ENCODE results near the gene UBE2S. TPM values are rescaled to one million over a fixed set of nuclear protein-coding genes. Genes with fewer than 3 reads are reported as not detected.
"Not testable (repeated sequence)": the region's sequence is repeated elsewhere in the genome, so short reads cannot be mapped to it uniquely, and the experiment has no call there.

UBE2S gene
- total RNA-seq, 1 donor from 2014 or later, result 22.3 TPM

GRCh38 chr19:55410168-55410567 lies 2.6 kb upstream of the UBE2S start:
- DNase-seq (ENCODE audit: extremely low spot score in 2 of 2), result no peak
- intact Hi-C loops (cut with DNase I), result loop anchor here (10.0 kb wide), 1 partner anchor 265 kb away; the partner anchor contains the start of gene TNNT1
- Histone ChIP-seq H3K4me1 (peaks cover 26% of the 10 kb centered on the region), H3K27me3 (no peaks in the 10 kb centered on the region), H3K27ac (no peak overlapping the region), H3K4me3 (no peak overlapping the region), H3K36me3 (peaks cover 0 to 5% of the 10 kb centered on the region in 2 donors), H3K9me3 (no peaks in the 10 kb centered on the region)
- TF ChIP-seq POLR2AphosphoS5 (IDR thresholded peaks at IDR 0.05; ENCODE audit: insufficient read depth in 1 of 2, low read depth in 1 of 2) (no peak), POLR2A (IDR thresholded peaks at IDR 0.05) (no peak)
- TF ChIP-seq, protein P1, sequence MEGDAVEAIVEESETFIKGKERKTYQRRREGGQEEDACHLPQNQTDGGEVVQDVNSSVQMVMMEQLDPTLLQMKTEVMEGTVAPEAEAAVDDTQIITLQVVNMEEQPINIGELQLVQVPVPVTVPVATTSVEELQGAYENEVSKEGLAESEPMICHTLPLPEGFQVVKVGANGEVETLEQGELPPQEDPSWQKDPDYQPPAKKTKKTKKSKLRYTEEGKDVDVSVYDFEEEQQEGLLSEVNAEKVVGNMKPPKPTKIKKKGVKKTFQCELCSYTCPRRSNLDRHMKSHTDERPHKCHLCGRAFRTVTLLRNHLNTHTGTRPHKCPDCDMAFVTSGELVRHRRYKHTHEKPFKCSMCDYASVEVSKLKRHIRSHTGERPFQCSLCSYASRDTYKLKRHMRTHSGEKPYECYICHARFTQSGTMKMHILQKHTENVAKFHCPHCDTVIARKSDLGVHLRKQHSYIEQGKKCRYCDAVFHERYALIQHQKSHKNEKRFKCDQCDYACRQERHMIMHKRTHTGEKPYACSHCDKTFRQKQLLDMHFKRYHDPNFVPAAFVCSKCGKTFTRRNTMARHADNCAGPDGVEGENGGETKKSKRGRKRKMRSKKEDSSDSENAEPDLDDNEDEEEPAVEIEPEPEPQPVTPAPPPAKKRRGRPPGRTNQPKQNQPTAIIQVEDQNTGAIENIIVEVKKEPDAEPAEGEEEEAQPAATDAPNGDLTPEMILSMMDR (IDR thresholded peaks at IDR 0.05), result no peak

GRCh38 chr19:55409179-55409578 lies 1.6 kb upstream of the UBE2S start:
- H3K4me3 ChIP-seq; H3K27me3 ChIP-seq; H3K9me3 ChIP-seq; DNase-seq (ENCODE audit: extremely low spot score in 2 of 2): not testable (repeated sequence)
- H3K36me3 ChIP-seq, result peaks cover 0 to 11% of the 10 kb centered on the region in 2 donors
- H3K27ac ChIP-seq, result peak overlapping the region; percentile 92
- intact Hi-C loops (cut with DNase I), result loop anchor here (10.0 kb wide), 1 partner anchor 196 kb away; the partner anchor contains the start of genes ZNF524 and ZNF865
- peaks cover 26% of the 10 kb centered on the region for H3K4me1 ChIP-seq

DNA sequence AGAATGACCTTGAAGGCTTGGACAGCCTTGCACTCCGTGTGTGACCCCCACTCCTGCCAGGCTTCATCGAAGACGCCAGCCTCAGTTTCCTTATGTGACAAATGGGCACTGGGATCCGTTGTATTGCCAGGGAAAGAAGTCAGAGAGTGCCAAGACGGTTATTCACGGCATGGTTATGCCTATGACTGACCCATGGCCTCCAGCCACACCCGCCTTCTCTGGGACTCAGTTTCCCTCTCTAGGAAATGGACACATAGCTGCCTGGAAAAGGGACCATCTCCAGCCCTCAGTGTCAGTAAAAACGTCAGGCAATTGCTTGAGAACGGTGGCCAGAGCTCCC lies 915 bp upstream of the UBE2S start:
- Histone ChIP-seq H3K27me3 (no peaks in the 10 kb centered on the region), H3K27ac (peak overlapping the region; percentile 92), H3K4me3 (peak overlapping the region; percentile 76 to 100), H3K9me3 (no peaks in the 10 kb centered on the region), H3K36me3 (peaks cover 0 to 17% of the 10 kb centered on the region in 2 donors), H3K4me1 (peaks cover 26% of the 10 kb centered on the region)
- no peak for DNase-seq (ENCODE audit: extremely low spot score in 2 of 2)
- intact Hi-C loops (cut with DNase I), result loop anchor here (10.0 kb wide), 1 partner anchor 196 kb away; the partner anchor contains the start of genes ZNF524 and ZNF865
- TF ChIP-seq POLR2AphosphoS5 (IDR thresholded peaks at IDR 0.05; ENCODE audit: insufficient read depth in 1 of 2, low read depth in 1 of 2) (no peak), POLR2A (IDR thresholded peaks at IDR 0.05) (no peak)
- TF ChIP-seq, protein P1 (IDR thresholded peaks at IDR 0.05), result peak in 1 of 3 experiments; percentile 4

GRCh38 chr19:55407800-55408532 lies 378 bp upstream of the UBE2S start:
- no peaks in the 10 kb centered on the region for H3K27me3 ChIP-seq
- intact Hi-C loops (cut with DNase I), result loop anchor here (10.0 kb wide), 1 partner anchor 197 kb away; the partner anchor contains the start of genes ZNF524 and ZNF865

GRCh38 chr19:55406826-55407549 lies 600 bp downstream of the UBE2S start:
- Histone ChIP-seq H3K27ac (peak overlapping the region; percentile 92), H3K4me3 (peak overlapping the region; percentile 76 to 100), H3K27me3 (no peaks in the 10 kb centered on the region), H3K9me3 (no peaks in the 10 kb centered on the region), H3K36me3 (peaks cover 0 to 32% of the 10 kb centered on the region in 2 donors), H3K4me1 (peaks cover 26% of the 10 kb centered on the region)
- intact Hi-C loops (cut with DNase I), result loop anchor here (10.0 kb wide), 1 partner anchor 198 kb away; the partner anchor contains the start of genes ZNF524 and ZNF865
- TF ChIP-seq, protein P1 (IDR thresholded peaks at IDR 0.05), result no peak
- no peak for TF ChIP-seq POLR2A (IDR thresholded peaks at IDR 0.05)
- DNase-seq (ENCODE audit: extremely low spot score in 2 of 2), result no peak

More at GRCh38 chr19:55407800-55408532, 378 bp upstream of the UBE2S start:
- peaks cover 26% of the 10 kb centered on the region for H3K4me1 ChIP-seq
- TF ChIP-seq POLR2AphosphoS5 (IDR thresholded peaks at IDR 0.05; ENCODE audit: insufficient read depth in 1 of 2, low read depth in 1 of 2) (peak; percentile 91 to 96), POLR2A (IDR thresholded peaks at IDR 0.05) (no peak)
- TF ChIP-seq, protein P1 (IDR thresholded peaks at IDR 0.05), result peak in 1 of 3 experiments; percentile 18
- H3K36me3 ChIP-seq, result peaks cover 0 to 23% of the 10 kb centered on the region in 2 donors
- H3K4me3 ChIP-seq, result peak overlapping the region; percentile 76 to 100
- peak in 1 of 2 donors; percentile 99 for DNase-seq (ENCODE audit: extremely low spot score in 2 of 2)
- H3K27ac ChIP-seq, result peak overlapping the region; percentile 92
- no peaks in the 10 kb centered on the region for H3K9me3 ChIP-seq
